Suprapubic skin (tissue), 4 donors: ENCODE measurements around the gene CTNNA1.

Experiments used
- CTCF ChIP-seq, 2 donors: fragments of 200-600 bp in 1 of 2; fragments of 450-650 bp in 1 of 2; sonication (generic) in 1 of 2; IDR thresholded peaks; one replicate each; pipeline ENCODE4 v1.5.1; 2016 to 2019; ENCODE audit warnings: antibody characterized with exemption in 2 of 2, mild to moderate bottlenecking in 1 of 2, moderate library complexity in 1 of 2
- EP300 ChIP-seq: sonication (generic); formaldehyde crosslinking; IDR thresholded peaks from one replicate; pipeline ENCODE4 v1.6.1; 2017; ENCODE audit warnings: antibody characterized with exemption
- POLR2A ChIP-seq, 2 donors: fragments of 450-650 bp; IDR thresholded peaks; one replicate each; pipeline ENCODE4 v1.6.1; 2017; ENCODE audit warnings: antibody characterized with exemption in 2 of 2, mild to moderate bottlenecking in 2 of 2, moderate library complexity in 2 of 2
- POLR2AphosphoS5 ChIP-seq, 3 donors: sonication (generic); formaldehyde crosslinking; IDR thresholded peaks; one replicate each; pipeline ENCODE4 v1.6.1; 2017; ENCODE audit warnings: antibody characterized with exemption in 3 of 3

GRCh38 chr5:138875552-138875875, 122.3 kb downstream of the CTNNA1 start:
- TF ChIP-seq CTCF (IDR thresholded peaks at IDR 0.05) (no peak), POLR2A (IDR thresholded peaks at IDR 0.05) (no peak), POLR2AphosphoS5 (IDR thresholded peaks at IDR 0.05) (no peak), EP300 (no peak)
